GM19023 (cell line): Measurements from ENCODE around the gene MSLN.
A peak's percentile ranks its signal among the peaks of the same experiment; 100 is the strongest.
"Not testable (repeated sequence)": the region's sequence is repeated elsewhere in the genome, so short reads cannot be mapped to it uniquely, and the experiment has no call there.

Experiments used
- ATAC-seq: cut with Tn5 transposase; IDR thresholded peaks from one replicate; pipeline ENCODE4 v1.9.1; 2021; ENCODE audit warnings: mild to moderate bottlenecking, moderate library complexity; ENCODE audit not compliant: unreplicated experiment

MSLN gene

GRCh38 chr16:772959-773358 lies 12.4 kb downstream of the MSLN start:
- ATAC-seq, result no peak

GRCh38 chr16:774086-775001 lies 13.8 kb downstream of the MSLN start:
- ATAC-seq, result no peak

GRCh38 chr16:775236-775796 lies 14.8 kb downstream of the MSLN start:
- ATAC-seq, result no peak

GRCh38 chr16:776298-776697 lies 15.8 kb downstream of the MSLN start:
- not testable (repeated sequence) for ATAC-seq

- no peak for ATAC-seq
Measured at GRCh38 chr16:776824-777223, 16.3 kb downstream of the MSLN start.

GRCh38 chr16:777826-778225 lies 17.3 kb downstream of the MSLN start:
- no peak for ATAC-seq

- ATAC-seq, result no peak
Measured at GRCh38 chr16:778447-778846, 17.9 kb downstream of the MSLN start.

- no peak for ATAC-seq
Measured at GRCh38 chr16:778909-779527, 18.5 kb downstream of the MSLN start.

GRCh38 chr16:779561-779960 lies 19.0 kb downstream of the MSLN start:
- ATAC-seq, result no peak

GRCh38 chr16:780296-780695 lies 19.8 kb downstream of the MSLN start:
- no peak for ATAC-seq

- no peak for ATAC-seq
Measured at GRCh38 chr16:781346-782010, 20.9 kb downstream of the MSLN start.

- no peak for ATAC-seq
Measured at GRCh38 chr16:782258-782657, 21.7 kb downstream of the MSLN start.

- no peak for ATAC-seq
Measured at GRCh38 chr16:782766-783403, 22.4 kb downstream of the MSLN start.

GRCh38 chr16:783404-784161 lies 23.0 kb downstream of the MSLN start:
- no peak for ATAC-seq

- no peak for ATAC-seq
Measured at GRCh38 chr16:784431-784830, 23.9 kb downstream of the MSLN start.

- ATAC-seq, result no peak
Measured at GRCh38 chr16:785563-786535, 25.3 kb downstream of the MSLN start.

GRCh38 chr16:787321-787966 lies 26.9 kb downstream of the MSLN start:
- ATAC-seq, result no peak

- peak; percentile 22 for ATAC-seq
Measured at GRCh38 chr16:787978-788398, 27.5 kb downstream of the MSLN start, which contains the start of gene RPUSD1. RPUSD1 (minus strand) TSS chr16:788381; CDS start chr16:787737, 644 bp downstream.
